Peyer's patch (tissue), 4 donors: Measurements from ENCODE around the gene CDKN2A. TPM values are rescaled to one million over a fixed set of nuclear protein-coding genes. Genes with fewer than 3 reads are reported as not detected.

ENCODE experiments used
- DNase-seq, 3 donors: peaks; one replicate each; pipeline ENCODE4 v3.0.0-alpha.2; 2017 to 2019
- H3K27ac ChIP-seq, 4 donors: fragments of 200-600 bp; sonication (generic); one replicate each; pipeline ENCODE4 v1.5.1; 2016 to 2019
- H3K27me3 ChIP-seq, 2 donors: fragments of 200-600 bp; sonication (generic); one replicate each; pipeline ENCODE4 v1.5.1; 2019
- H3K36me3 ChIP-seq, 3 donors: fragments of 200-600 bp; sonication (generic); one replicate each; pipeline ENCODE4 v1.5.1; 2016 to 2019
- H3K4me1 ChIP-seq, 4 donors: fragments of 200-600 bp; sonication (generic); one replicate each; pipeline ENCODE4 v1.5.1; 2016 to 2019
- H3K4me3 ChIP-seq, 4 donors: fragments of 200-600 bp; sonication (generic); 1 replicate in 3 of 4; 2 replicates in 1 of 4; pipeline ENCODE4 v1.5.1; 2016 to 2019; ENCODE audit warnings: mild to moderate bottlenecking in 1 of 4
- H3K9me3 ChIP-seq, 4 donors: fragments of 200-600 bp; sonication (generic); one replicate each; pipeline ENCODE4 v1.5.1; 2016 to 2019; ENCODE audit warnings: mild to moderate bottlenecking in 1 of 4
- POLR2A ChIP-seq, 2 donors: fragments of 450-650 bp; IDR thresholded peaks; one replicate each; pipeline ENCODE4 v1.5.1; 2017; ENCODE audit warnings: antibody characterized with exemption in 2 of 2, mild to moderate bottlenecking in 2 of 2, moderate library complexity in 2 of 2
- total RNA-seq, 4 donors: library from RNA; depleted of rRNA; stranded (reverse); fragments of >200 nt; gene quantifications; one replicate each; pipeline ENCODE4 v1.1.0, GENCODE V29; 2016
- TF ChIP-seq, protein P1 (sequence below), 6 experiments: fragments of 450-650 bp in 4 of 6; fragments of 200-600 bp in 2 of 6; sonication (generic) in 1 of 6; IDR thresholded peaks; one replicate each; pipeline ENCODE4 v1.5.1; 2017 to 2019; ENCODE audit warnings: antibody characterized with exemption in 6 of 6, mild to moderate bottlenecking in 3 of 6, moderate library complexity in 1 of 6

CDKN2A gene
- total RNA-seq, 4 donors from 2014 or later = 12.9 to 37.1 (median 20.8) TPM; not detected in 1

DNA sequence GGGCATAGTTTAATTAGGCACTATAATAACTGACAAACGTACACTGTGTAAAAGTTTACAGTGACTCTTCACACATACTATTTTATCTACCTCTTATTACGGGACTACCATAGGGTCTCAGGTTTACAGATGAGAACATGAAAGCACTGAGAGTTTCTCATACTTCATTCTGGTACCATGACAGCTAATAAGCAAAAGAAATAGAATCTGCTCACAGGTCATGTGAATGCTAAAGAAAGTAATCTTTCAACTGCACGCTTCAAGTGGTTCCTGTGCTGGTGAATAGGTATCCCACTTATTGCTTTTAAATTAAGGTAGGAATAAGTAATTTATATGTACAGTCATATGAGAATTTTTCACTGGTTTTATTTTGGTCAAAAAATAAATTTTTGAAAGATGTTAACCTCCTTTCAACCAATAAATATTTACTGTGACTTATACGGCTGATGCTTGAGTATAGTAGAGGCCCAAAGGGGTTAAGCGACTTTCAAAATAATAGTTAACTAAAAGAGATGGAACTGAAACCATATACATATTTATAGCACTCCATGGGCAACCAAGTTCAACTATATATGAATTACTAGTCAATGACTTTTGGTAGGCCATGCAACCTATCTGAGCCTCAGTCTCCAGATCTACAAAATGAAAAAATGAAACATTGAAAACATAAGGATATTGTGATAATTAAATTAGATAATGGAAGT is 8.1 kb downstream of the CDKN2A start:
- Histone ChIP-seq H3K4me1 (no peaks in the 10 kb centered on the region), H3K36me3 (no peaks in the 10 kb centered on the region), H3K27ac (no peak overlapping the region), H3K4me3 (no peak overlapping the region), H3K9me3 (no peaks in the 10 kb centered on the region), H3K27me3 (peaks cover 0 to 4% of the 10 kb centered on the region in 2 donors)
- no peak for DNase-seq
- TF ChIP-seq, protein P1, sequence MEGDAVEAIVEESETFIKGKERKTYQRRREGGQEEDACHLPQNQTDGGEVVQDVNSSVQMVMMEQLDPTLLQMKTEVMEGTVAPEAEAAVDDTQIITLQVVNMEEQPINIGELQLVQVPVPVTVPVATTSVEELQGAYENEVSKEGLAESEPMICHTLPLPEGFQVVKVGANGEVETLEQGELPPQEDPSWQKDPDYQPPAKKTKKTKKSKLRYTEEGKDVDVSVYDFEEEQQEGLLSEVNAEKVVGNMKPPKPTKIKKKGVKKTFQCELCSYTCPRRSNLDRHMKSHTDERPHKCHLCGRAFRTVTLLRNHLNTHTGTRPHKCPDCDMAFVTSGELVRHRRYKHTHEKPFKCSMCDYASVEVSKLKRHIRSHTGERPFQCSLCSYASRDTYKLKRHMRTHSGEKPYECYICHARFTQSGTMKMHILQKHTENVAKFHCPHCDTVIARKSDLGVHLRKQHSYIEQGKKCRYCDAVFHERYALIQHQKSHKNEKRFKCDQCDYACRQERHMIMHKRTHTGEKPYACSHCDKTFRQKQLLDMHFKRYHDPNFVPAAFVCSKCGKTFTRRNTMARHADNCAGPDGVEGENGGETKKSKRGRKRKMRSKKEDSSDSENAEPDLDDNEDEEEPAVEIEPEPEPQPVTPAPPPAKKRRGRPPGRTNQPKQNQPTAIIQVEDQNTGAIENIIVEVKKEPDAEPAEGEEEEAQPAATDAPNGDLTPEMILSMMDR (IDR thresholded peaks at IDR 0.05) = no peak
- no peak for TF ChIP-seq POLR2A (IDR thresholded peaks at IDR 0.05)

DNA sequence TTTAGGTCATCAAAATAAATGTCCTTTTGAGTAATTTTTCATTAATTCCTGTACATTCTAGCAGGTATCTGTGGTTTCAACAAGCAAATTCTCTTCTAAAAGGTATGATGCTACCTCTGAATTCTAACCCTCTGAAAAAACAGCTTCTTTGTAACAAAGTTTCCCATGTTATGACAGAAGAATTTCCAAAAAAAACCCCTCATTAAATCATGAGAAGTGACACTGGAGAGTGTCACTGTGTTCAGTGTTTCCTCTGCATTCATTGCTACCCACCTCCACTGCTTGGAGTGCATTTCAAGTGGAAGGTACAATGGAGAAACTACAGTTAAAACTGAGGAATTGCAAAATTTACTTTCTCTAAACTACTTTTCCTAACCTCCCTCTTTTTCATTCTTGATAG is 10.1 kb downstream of the CDKN2A start:
- Histone ChIP-seq H3K9me3 (no peaks in the 10 kb centered on the region), H3K36me3 (no peaks in the 10 kb centered on the region), H3K27ac (no peak overlapping the region), H3K27me3 (peaks cover 0 to 5% of the 10 kb centered on the region in 2 donors), H3K4me3 (no peak overlapping the region), H3K4me1 (no peaks in the 10 kb centered on the region)
- TF ChIP-seq, protein P1 (IDR thresholded peaks at IDR 0.05) = no peak
- no peak for TF ChIP-seq POLR2A (IDR thresholded peaks at IDR 0.05)
- no peak for DNase-seq

DNA sequence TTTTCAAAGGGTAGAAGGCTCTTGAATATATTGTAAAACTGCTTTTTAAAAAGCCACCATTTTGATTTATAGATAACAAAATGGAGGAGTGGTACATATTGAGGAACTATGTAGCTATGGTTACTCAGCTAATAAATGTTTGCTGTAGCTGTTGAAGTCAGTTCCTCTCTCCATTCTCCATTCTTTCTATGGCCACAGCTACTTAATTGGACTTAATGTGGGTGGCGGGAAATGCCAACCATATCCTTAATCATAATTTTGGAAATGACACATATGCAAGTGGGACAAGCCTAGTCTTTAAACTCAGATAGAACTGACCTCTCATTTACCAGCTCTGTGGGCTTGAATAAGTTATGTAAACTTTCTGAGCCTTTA is 10.6 kb downstream of the CDKN2A start:
- TF ChIP-seq, protein P1 (IDR thresholded peaks at IDR 0.05) = no peak
- no peak for TF ChIP-seq POLR2A (IDR thresholded peaks at IDR 0.05)
- Histone ChIP-seq H3K9me3 (no peaks in the 10 kb centered on the region), H3K4me1 (no peaks in the 10 kb centered on the region), H3K4me3 (no peak overlapping the region), H3K27me3 (peaks cover 0 to 5% of the 10 kb centered on the region in 2 donors), H3K27ac (no peak overlapping the region), H3K36me3 (no peaks in the 10 kb centered on the region)
- no peak for DNase-seq

DNA sequence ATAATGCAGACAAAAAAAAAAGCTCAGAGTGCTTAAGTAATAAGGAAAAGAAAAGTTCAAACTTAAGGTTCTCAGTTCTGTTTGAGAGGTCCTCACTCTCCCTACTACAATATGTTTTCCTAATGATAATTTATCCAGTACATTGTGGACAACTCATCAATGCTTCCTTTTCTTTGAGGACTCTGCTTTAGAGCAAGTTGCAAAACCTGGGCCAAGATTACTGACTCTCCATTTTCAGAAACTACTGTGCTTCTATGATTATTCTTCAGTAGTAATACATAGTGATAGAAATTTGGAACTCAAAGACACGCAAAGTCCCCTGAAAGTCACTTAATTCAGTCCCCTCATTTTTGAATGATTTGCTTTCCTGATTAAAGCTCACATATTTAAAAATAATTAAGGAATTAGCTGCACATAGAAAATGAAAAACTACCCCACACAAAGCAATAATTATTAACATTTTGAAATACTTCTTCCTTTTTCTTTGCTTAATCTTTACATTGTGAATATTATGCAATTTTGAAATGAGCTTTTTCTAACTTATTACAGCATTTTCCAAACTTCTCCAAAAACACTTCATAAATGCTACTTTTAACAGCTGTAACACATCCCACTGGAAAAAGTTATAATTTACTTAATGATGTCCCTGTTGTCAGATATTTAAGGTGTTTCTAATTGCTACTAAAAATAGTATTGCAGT is 11.2 kb downstream of the CDKN2A start:
- DNase-seq = no peak
- H3K4me3 ChIP-seq = no peak overlapping the region
- no peak overlapping the region for H3K27ac ChIP-seq
- H3K36me3 ChIP-seq = no peaks in the 10 kb centered on the region
- H3K4me1 ChIP-seq = no peaks in the 10 kb centered on the region
- peaks cover 0 to 5% of the 10 kb centered on the region in 2 donors for H3K27me3 ChIP-seq
- no peaks in the 10 kb centered on the region for H3K9me3 ChIP-seq
- TF ChIP-seq POLR2A (IDR thresholded peaks at IDR 0.05) = no peak
- TF ChIP-seq, protein P1 (IDR thresholded peaks at IDR 0.05) = no peak

DNA sequence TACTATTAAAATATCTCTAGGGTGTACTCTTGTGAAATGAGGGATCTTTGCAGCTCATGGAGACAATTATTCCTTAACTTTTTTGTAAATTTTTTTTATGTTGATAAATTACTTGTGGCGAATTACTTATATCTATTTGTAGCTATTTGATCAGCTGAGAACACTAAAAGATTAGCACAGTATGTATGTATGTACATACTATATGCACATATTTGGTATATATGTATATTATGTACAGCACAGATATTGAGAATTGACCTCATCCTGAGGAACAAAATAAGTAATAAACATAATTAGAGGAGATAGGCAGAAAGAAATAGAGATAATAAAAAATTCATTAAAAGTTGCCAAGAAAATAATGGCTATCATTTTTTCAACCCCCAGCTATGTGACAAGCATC is 11.8 kb downstream of the CDKN2A start:
- TF ChIP-seq, protein P1 (IDR thresholded peaks at IDR 0.05) = no peak
- TF ChIP-seq POLR2A (IDR thresholded peaks at IDR 0.05) = no peak
- no peaks in the 10 kb centered on the region for H3K36me3 ChIP-seq

More for the DNA sequence above, 11.8 kb downstream of the CDKN2A start:
- Histone ChIP-seq H3K4me3 (no peak overlapping the region), H3K27me3 (peaks cover 0 to 9% of the 10 kb centered on the region in 2 donors), H3K9me3 (no peaks in the 10 kb centered on the region), H3K27ac (no peak overlapping the region), H3K4me1 (no peaks in the 10 kb centered on the region)
- no peak for DNase-seq
